H1 (cell line): ENCODE data around the gene FGFR2. TPM values are rescaled to one million over a fixed set of nuclear protein-coding genes. Genes with fewer than 3 reads are reported as not detected.

Source experiments
- CTCF ChIA-PET: fragments of 300-600 bp; sonication (Branson Sonifier 250); formaldehyde crosslinking; loops from one replicate; lab custom pipeline; 2021; ENCODE audit not compliant: partially characterized antibody; lab: Charles Lee
- POLR2A ChIA-PET: fragments of 300-600 bp; sonication (Branson Sonifier 250); formaldehyde crosslinking; loops from one replicate; lab custom pipeline; 2021; ENCODE audit warnings: inconsistent platforms; ENCODE audit not compliant: partially characterized antibody; lab: Charles Lee
- DNase-seq, 2 experiments: peaks; one replicate each; pipeline versions ENCODE4 v3.0.0 to v3.0.0-alpha.2; 2010 to 2022; ENCODE audit warnings: low spot score in 2 of 2, low read depth in 1 of 2, mixed read lengths in 1 of 2
- FAIRE-seq: peaks from 2 replicates; lab custom pipeline; 2011; peaks lifted over from hg19 to GRCh38; lab: Jason Lieb, UNC
- H2AFZ ChIP-seq: 2 replicates; pipeline ENCODE4 v1.8.1; 2012; ENCODE audit warnings: low read length, inconsistent platforms
- H2AK5ac ChIP-seq: 2 replicates; pipeline ENCODE4 v1.6.1; 2013; ENCODE audit warnings: low read depth, low read length
- H2BK120ac ChIP-seq: replicated peaks from 2 replicates; pipeline ENCODE3; 2013; ENCODE audit warnings: low read depth, low read length, inconsistent platforms
- H2BK12ac ChIP-seq: 2 replicates; pipeline ENCODE4 v1.6.1; 2013; ENCODE audit warnings: low read depth, low read length
- H2BK15ac ChIP-seq: 2 replicates; pipeline ENCODE4 v1.6.1; 2013; ENCODE audit warnings: low read length
- H2BK20ac ChIP-seq: 2 replicates; pipeline ENCODE4 v1.6.1; 2013; ENCODE audit warnings: low read length
- H2BK5ac ChIP-seq: 2 replicates; pipeline ENCODE4 v1.6.1; 2013; ENCODE audit warnings: low read depth, low read length
- H3K14ac ChIP-seq: 2 replicates; pipeline ENCODE4 v1.6.1; 2013; ENCODE audit warnings: inconsistent platforms; ENCODE audit not compliant: insufficient read length
- H3K18ac ChIP-seq: 2 replicates; pipeline ENCODE4 v1.6.1; 2013; ENCODE audit warnings: low read length; ENCODE audit errors: extremely low read depth
- H3K23ac ChIP-seq: 2 replicates; pipeline ENCODE4 v1.6.1; 2013; ENCODE audit warnings: inconsistent platforms; ENCODE audit not compliant: insufficient read length
- H3K23me2 ChIP-seq: 2 replicates; pipeline ENCODE4 v1.6.1; 2013; ENCODE audit warnings: low read depth, low read length
- H3K27ac ChIP-seq: 2 replicates; pipeline ENCODE4 v1.6.1; 2011; ENCODE audit warnings: low read depth, low read length, inconsistent platforms
- H3K27me3 ChIP-seq, 4 experiments: replicated peaks in 1 of 4; 1 replicate in 1 of 4; 2 replicates in 3 of 4; pipeline versions ENCODE4 v1.6.1 to v1.8.1; 2011 to 2013; ENCODE audit warnings: low read length in 3 of 4, mild to moderate bottlenecking in 3 of 4, inconsistent platforms in 2 of 4, mixed read lengths in 2 of 4, moderate library complexity in 1 of 4; ENCODE audit not compliant: control insufficient read depth in 3 of 4, insufficient read depth in 3 of 4; ENCODE audit errors: extremely low read depth in 1 of 4
- H3K36me3 ChIP-seq, 4 experiments: 2 replicates each; pipeline versions ENCODE4 v1.6.1 to v1.8.1; 2011 to 2013; ENCODE audit warnings: mild to moderate bottlenecking in 4 of 4, low read length in 3 of 4, moderate library complexity in 2 of 4, control low read depth in 1 of 4, inconsistent platforms in 1 of 4; ENCODE audit not compliant: insufficient read depth in 4 of 4, control insufficient read depth in 2 of 4
- H3K4ac ChIP-seq: replicated peaks from 2 replicates; pipeline ENCODE3; 2013; ENCODE audit warnings: low read length, low read depth, mixed read lengths, inconsistent platforms; ENCODE audit not compliant: insufficient read length
- H3K4me1 ChIP-seq, 4 experiments: replicated peaks in 1 of 4; 1 replicate in 1 of 4; 2 replicates in 3 of 4; pipeline versions ENCODE4 v1.6.1 to v1.8.1; 2011 to 2013; ENCODE audit warnings: low read length in 3 of 4, inconsistent platforms in 2 of 4, mixed read lengths in 1 of 4; ENCODE audit not compliant: insufficient read depth in 4 of 4, control insufficient read depth in 3 of 4
- H3K4me2 ChIP-seq, 2 experiments: 2 replicates each; pipeline versions ENCODE4 v1.6.1 to v1.8.1; 2011 to 2013; ENCODE audit warnings: low read depth in 2 of 2, low read length in 2 of 2, control low read depth in 1 of 2, inconsistent platforms in 1 of 2, mild to moderate bottlenecking in 1 of 2; ENCODE audit not compliant: insufficient read depth in 1 of 2
- H3K4me3 ChIP-seq, 4 experiments: fragments of 200-600, 300-600 bp in 1 of 4; sonication (generic), shearing (Covaris generic), sonication (Bioruptor Twin) in 1 of 4; 2 replicates each; pipeline versions ENCODE4 v1.5.1 to v1.8.1; 2011 to 2016; ENCODE audit warnings: low read length in 4 of 4, low read depth in 3 of 4, control low read depth in 2 of 4, inconsistent platforms in 2 of 4, mild to moderate bottlenecking in 2 of 4, mixed read lengths in 1 of 4, moderate library complexity in 1 of 4; ENCODE audit not compliant: insufficient read depth in 2 of 4; ENCODE audit errors: extremely low read depth in 1 of 4
- H3K56ac ChIP-seq: replicated peaks from 2 replicates; pipeline ENCODE3; 2013; ENCODE audit warnings: low read depth, mild to moderate bottlenecking, mixed read lengths, low read length, inconsistent platforms; ENCODE audit not compliant: insufficient read length
- H3K79me1 ChIP-seq: 2 replicates; pipeline ENCODE4 v1.6.1; 2013; ENCODE audit warnings: low read depth, low read length, control low read depth
- H3K79me2 ChIP-seq, 2 experiments: 2 replicates each; pipeline versions ENCODE4 v1.6.1 to v1.8.1; 2012 to 2013; ENCODE audit warnings: low read length in 2 of 2, mild to moderate bottlenecking in 2 of 2, inconsistent platforms in 1 of 2; ENCODE audit not compliant: insufficient read depth in 2 of 2, control insufficient read depth in 1 of 2
- H3K9ac ChIP-seq, 4 experiments: replicated peaks in 1 of 4; 1 replicate in 1 of 4; 2 replicates in 3 of 4; pipeline versions ENCODE4 v1.6.1 to v1.8.1; 2011 to 2013; ENCODE audit warnings: low read depth in 3 of 4, low read length in 3 of 4, control low read depth in 2 of 4, mild to moderate bottlenecking in 2 of 4, moderate library complexity in 2 of 4, inconsistent platforms in 1 of 4; ENCODE audit errors: extremely low read depth in 1 of 4
- H3K9me3 ChIP-seq, 2 experiments: 2 replicates each; pipeline versions ENCODE4 v1.6.1 to v1.8.1; 2012 to 2013; ENCODE audit warnings: mild to moderate bottlenecking in 2 of 2, moderate library complexity in 2 of 2, control low read depth in 1 of 2, inconsistent platforms in 1 of 2, low read depth in 1 of 2, low read length in 1 of 2, mixed read lengths in 1 of 2; ENCODE audit not compliant: insufficient read depth in 2 of 2
- H4K20me1 ChIP-seq, 2 experiments: replicated peaks in 1 of 2; 2 replicates each; pipeline versions ENCODE3 to v1.8.1; 2011 to 2013; ENCODE audit warnings: inconsistent platforms in 2 of 2, low read length in 2 of 2, mild to moderate bottlenecking in 1 of 2; ENCODE audit not compliant: insufficient read depth in 2 of 2, control insufficient read depth in 1 of 2
- H4K5ac ChIP-seq: 2 replicates; pipeline ENCODE4 v1.6.1; 2013; ENCODE audit warnings: low read length, low read depth, mixed read lengths, inconsistent platforms; ENCODE audit not compliant: insufficient read length
- H4K8ac ChIP-seq: 2 replicates; pipeline ENCODE4 v1.8.0; 2013; ENCODE audit warnings: mild to moderate bottlenecking, moderate library complexity, low read length, inconsistent platforms; ENCODE audit not compliant: insufficient read depth; ENCODE audit errors: extremely low read depth
- H4K91ac ChIP-seq: replicated peaks from 2 replicates; pipeline ENCODE3; 2013; ENCODE audit warnings: low read length, mixed read lengths, inconsistent platforms; ENCODE audit not compliant: insufficient read length
- ASH2L ChIP-seq: fragments of 200-600, 300-600 bp; sonication (generic); IDR thresholded peaks from one replicate; pipeline ENCODE4 v1.7.1; 2017; ENCODE audit warnings: low read length
- CHD1 ChIP-seq: IDR thresholded peaks from 2 replicates; pipeline ENCODE4 v1.6.1; 2012; ENCODE audit warnings: low read depth, low read length, improper control_type of control experiment
- CHD2 ChIP-seq: IDR thresholded peaks from 2 replicates; pipeline ENCODE4 v1.6.1; 2012; ENCODE audit warnings: low read length, improper control_type of control experiment
- EP300 ChIP-seq, 2 experiments: IDR thresholded peaks; 1 replicate in 1 of 2; 2 replicates in 1 of 2; pipeline ENCODE4 v1.6.1; 2011 to 2012; ENCODE audit warnings: low read depth in 2 of 2, low read length in 2 of 2, mild to moderate bottlenecking in 2 of 2, borderline replicate concordance in 1 of 2, inconsistent platforms in 1 of 2, moderate library complexity in 1 of 2
- HDAC2 ChIP-seq, 2 experiments: fragments of 300-600 bp in 1 of 2; sonication (generic) in 1 of 2; IDR thresholded peaks; 2 replicates each; pipeline ENCODE4 v1.6.1; 2011 to 2012; ENCODE audit warnings: low read depth in 2 of 2, low read length in 2 of 2, mild to moderate bottlenecking in 2 of 2, moderate library complexity in 2 of 2, borderline replicate concordance in 1 of 2, inconsistent platforms in 1 of 2
- JUN ChIP-seq: IDR thresholded peaks from 2 replicates; pipeline ENCODE4 v1.6.1; 2011; ENCODE audit warnings: low read depth, mild to moderate bottlenecking, improper control_type of control experiment, low read length
- PHF8 ChIP-seq: fragments of 200-600 bp; sonication (generic); conservative IDR thresholded peaks from 2 replicates; pipeline ENCODE4 v1.7.1; 2012; ENCODE audit warnings: low read depth, mild to moderate bottlenecking, inconsistent platforms, low read length, moderate library complexity
- TBP ChIP-seq: IDR thresholded peaks from 2 replicates; pipeline ENCODE4 v1.6.1; 2011; ENCODE audit warnings: low read depth, low read length, improper control_type of control experiment
- YY1 ChIP-seq: IDR thresholded peaks from 2 replicates; pipeline ENCODE4 v1.6.1; 2011; ENCODE audit warnings: low read depth, mild to moderate bottlenecking, low read length
- ZNF274 ChIP-seq: IDR thresholded peaks from 2 replicates; pipeline ENCODE4 v1.7.0; 2012; ENCODE audit warnings: low read length, borderline replicate concordance; ENCODE audit errors: extremely low read depth
- WGBS, 2 experiments: shearing (Covaris generic) in 1 of 2; methylation state at CpG; one replicate each; pipeline versions ENCODE4 v1.1.6 to v1.1.7; 2013 to 2015; ENCODE audit warnings: low lambda C conversion rate in 2 of 2, mixed read lengths in 2 of 2, inconsistent platforms in 1 of 2, low coverage in 1 of 2, missing lambda C conversion rate in 1 of 2; ENCODE audit not compliant: insufficient replicate concordance in 2 of 2, insufficient coverage in 1 of 2, insufficient read length in 1 of 2; ENCODE audit errors: extremely low coverage in 1 of 2, missing lambda C conversion rate in 1 of 2; 5-methylcytosine and 5-hydroxymethylcytosine counted together
- polyA plus RNA-seq, 7 experiments: library from polyadenylated mRNA; depleted of rRNA in 3 of 7; stranded (reverse) in 5 of 7; unstranded in 2 of 7; fragments of >200 nt in 5 of 7; fragments of 200-250 nt in 2 of 7; gene quantifications; 1 replicate in 5 of 7; 2 replicates in 1 of 7; 4 replicates in 1 of 7; pipeline versions ENCODE4 v1.2.1 to v1.2.3, GENCODE V29; 2011 to 2013; ENCODE audit warnings: missing spikeins in 2 of 7, mixed read lengths in 2 of 7
- total RNA-seq: library from RNA; stranded (reverse); fragmentation: NEBNext Ultra II Directional; extraction: Animal tissue kit (Norgen Biotek cat#: 25700); gene quantifications from 2 replicates; pipeline ENCODE4 v1.2.1, GENCODE V29; 2021
- TF ChIP-seq, protein P1 (sequence below): IDR thresholded peaks from 2 replicates; pipeline ENCODE4 v1.6.1; 2012; ENCODE audit warnings: low read length, inconsistent platforms
- TF ChIP-seq, protein P2 (sequence below): IDR thresholded peaks from 2 replicates; pipeline ENCODE4 v1.6.1; 2012; ENCODE audit warnings: inconsistent platforms

Gene FGFR2
- total and polyA plus RNA-seq, 2 of the 8 experiments (the other 6 are each of a cell fraction or from before 2014, with no cell fraction given): 50.2 to 81.2 TPM

DNA sequence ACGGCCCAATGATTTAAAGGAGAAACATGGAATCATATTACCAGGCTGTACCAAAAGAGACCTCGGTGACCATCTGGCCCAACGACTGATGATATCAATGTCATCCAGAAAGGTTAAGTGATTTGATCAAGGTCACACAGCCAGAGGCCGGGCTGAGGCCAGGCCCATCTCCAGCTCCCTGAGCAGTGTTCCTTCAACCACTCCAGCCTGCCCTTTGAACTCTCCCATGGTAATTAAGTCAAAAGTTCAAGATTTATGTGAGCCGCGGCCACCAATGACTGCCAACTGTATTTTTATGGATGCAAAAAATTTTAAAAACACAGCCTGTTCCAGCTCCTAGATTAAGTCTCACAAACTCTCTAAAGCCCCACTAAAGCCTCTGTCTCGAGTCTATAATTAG is 41.8 kb downstream of the FGFR2 start:
- Histone ChIP-seq H3K79me2 (peaks cover 30 to 93% of the 10 kb centered on the region in 2 experiments), H3K79me1 (peaks cover 33% of the 10 kb centered on the region), H3K4ac (no peak overlapping the region), H3K56ac (no peak overlapping the region), H3K4me1 (peaks cover 0 to 32% (median 23%) of the 10 kb centered on the region in 4 experiments; a peak in 6 of 7 replicates), H4K5ac (no peak overlapping the region), H4K8ac (no peak overlapping the region), H3K4me3 (no peak overlapping the region), H3K9ac (no peak overlapping the region), H2BK12ac (no peak overlapping the region), H3K4me2 (no peak overlapping the region), H4K20me1 (peaks cover 29 to 37% of the 10 kb centered on the region in 2 experiments), H3K27ac (no peak overlapping the region), H2BK120ac (no peak overlapping the region), H3K9me3 (no peaks in the 10 kb centered on the region), H3K18ac (no peak overlapping the region), H2BK5ac (no peak overlapping the region), H4K91ac (no peak overlapping the region), H3K14ac (no peak overlapping the region), H3K23ac (no peak overlapping the region), H3K23me2 (peaks cover 2% of the 10 kb centered on the region; the same call in 1 of the 2 replicates), H2AFZ (no peak overlapping the region), H2BK15ac (no peak overlapping the region), H2AK5ac (no peak overlapping the region), H3K36me3 (peaks cover 0 to 31% (median 0%) of the 10 kb centered on the region in 4 experiments; a peak in 4 of 8 replicates), H3K27me3 (no peaks in the 10 kb centered on the region), H2BK20ac (no peak overlapping the region)
- CTCF ChIA-PET: interaction anchor here (0.7 to 0.9 kb wide), 2 partner anchors 13 to 52 kb away, joined by 3 to 4 read pairs; no protein-coding TSS in a partner anchor
- POLR2A ChIA-PET: interaction anchor here (0.7 to 0.9 kb wide), 3 partner anchors 12 to 476 kb away, joined by 3 to 4 read pairs (median 3); no protein-coding TSS in a partner anchor
- DNase-seq (no peak), FAIRE-seq (no peak)
- WGBS, 2 experiments: 91% methylated on average over 7 of the region's 7 CpGs; no CpG with 5 or more reads in 1 of the 2 experiments
- TF ChIP-seq EP300 (IDR thresholded peaks at IDR 0.05; ENCODE audit: borderline replicate concordance in 1 of 2, low read depth in 2 of 2, low read length in 2 of 2): no peak
- no peak for TF ChIP-seq CHD1
- no peak for TF ChIP-seq CHD2
- no peak for TF ChIP-seq YY1
- TF ChIP-seq, protein P1, sequence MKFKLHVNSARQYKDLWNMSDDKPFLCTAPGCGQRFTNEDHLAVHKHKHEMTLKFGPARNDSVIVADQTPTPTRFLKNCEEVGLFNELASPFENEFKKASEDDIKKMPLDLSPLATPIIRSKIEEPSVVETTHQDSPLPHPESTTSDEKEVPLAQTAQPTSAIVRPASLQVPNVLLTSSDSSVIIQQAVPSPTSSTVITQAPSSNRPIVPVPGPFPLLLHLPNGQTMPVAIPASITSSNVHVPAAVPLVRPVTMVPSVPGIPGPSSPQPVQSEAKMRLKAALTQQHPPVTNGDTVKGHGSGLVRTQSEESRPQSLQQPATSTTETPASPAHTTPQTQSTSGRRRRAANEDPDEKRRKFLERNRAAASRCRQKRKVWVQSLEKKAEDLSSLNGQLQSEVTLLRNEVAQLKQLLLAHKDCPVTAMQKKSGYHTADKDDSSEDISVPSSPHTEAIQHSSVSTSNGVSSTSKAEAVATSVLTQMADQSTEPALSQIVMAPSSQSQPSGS: no peak
- TF ChIP-seq ASH2L: no peak
- TF ChIP-seq ZNF274: no peak
- TF ChIP-seq, protein P2, sequence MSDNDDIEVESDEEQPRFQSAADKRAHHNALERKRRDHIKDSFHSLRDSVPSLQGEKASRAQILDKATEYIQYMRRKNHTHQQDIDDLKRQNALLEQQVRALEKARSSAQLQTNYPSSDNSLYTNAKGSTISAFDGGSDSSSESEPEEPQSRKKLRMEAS: no peak
- no peak for TF ChIP-seq JUN
- no peak for TF ChIP-seq PHF8
- TF ChIP-seq HDAC2 (IDR thresholded peaks at IDR 0.05; ENCODE audit: borderline replicate concordance in 1 of 2, low read depth in 2 of 2, low read length in 2 of 2): no peak
- no peak for TF ChIP-seq TBP
